NB4 (cell line): ENCODE measurements around the gene NR2F1-AS1.

ENCODE experiments used
- DNase-seq: peaks from one replicate; pipeline ENCODE4 v3.0.0; 2010; ENCODE audit warnings: low read depth
- H3K4me3 ChIP-seq: one replicate; pipeline ENCODE4 v1.5.1; 2011; ENCODE audit warnings: mild to moderate bottlenecking, low read depth, low read length, moderate library complexity
- CTCF ChIP-seq: IDR thresholded peaks from one replicate; pipeline ENCODE4 v1.5.1; 2012; ENCODE audit warnings: low read depth, low read length
- MAX ChIP-seq: IDR thresholded peaks from 2 replicates; pipeline ENCODE4 v1.6.1; 2011; ENCODE audit warnings: low read depth, low read length
- MYC ChIP-seq: IDR thresholded peaks from 2 replicates; pipeline ENCODE4 v1.6.1; 2011; ENCODE audit warnings: low read depth, low read length
- POLR2A ChIP-seq: IDR thresholded peaks from 2 replicates; pipeline ENCODE4 v1.6.1; 2011; ENCODE audit warnings: mild to moderate bottlenecking; ENCODE audit not compliant: insufficient read length; ENCODE audit errors: extremely low read depth

The NR2F1-AS1 gene

GRCh38 chr5:93431250-93431649, 149.8 kb downstream of the NR2F1-AS1 start:
- no peak for TF ChIP-seq MAX
- no peak for TF ChIP-seq MYC
- TF ChIP-seq CTCF = no peak
- no peak for TF ChIP-seq POLR2A
- no peak overlapping the region for H3K4me3 ChIP-seq
- no peak for DNase-seq

GRCh38 chr5:93430673-93431199, 150.3 kb downstream of the NR2F1-AS1 start:
- no peak for TF ChIP-seq MYC
- TF ChIP-seq MAX = no peak
- TF ChIP-seq POLR2A = no peak
- no peak for TF ChIP-seq CTCF

GRCh38 chr5:93430118-93430517, 150.9 kb downstream of the NR2F1-AS1 start:
- no peak for DNase-seq
- H3K4me3 ChIP-seq = no peak overlapping the region
- no peak for TF ChIP-seq MYC
- no peak for TF ChIP-seq POLR2A
- TF ChIP-seq MAX = no peak
- TF ChIP-seq CTCF = no peak

More at GRCh38 chr5:93430673-93431199, 150.3 kb downstream of the NR2F1-AS1 start:
- no peak overlapping the region for H3K4me3 ChIP-seq
- DNase-seq = no peak

GRCh38 chr5:93428868-93429267, 152.2 kb downstream of the NR2F1-AS1 start:
- DNase-seq = no peak
- TF ChIP-seq MAX (no peak), MYC (no peak), POLR2A (no peak), CTCF (no peak)
- H3K4me3 ChIP-seq = no peak overlapping the region

GRCh38 chr5:93427316-93427715, 153.7 kb downstream of the NR2F1-AS1 start:
- no peak for TF ChIP-seq POLR2A
- no peak for TF ChIP-seq MYC
- TF ChIP-seq MAX = no peak
- no peak for TF ChIP-seq CTCF
- no peak overlapping the region for H3K4me3 ChIP-seq
- DNase-seq = no peak
